Activated CD8-positive, alpha-beta memory T cell treated with anti-CD3 and anti-CD28 coated beads, Interleukin-2, amount 50 U/mL, for 24 hours (primary cell): ENCODE measurements around the gene USP5.
A peak's percentile ranks its signal among the peaks of the same experiment; 100 is the strongest.
"Not testable (repeated sequence)": the region's sequence is repeated elsewhere in the genome, so short reads cannot be mapped to it uniquely, and the experiment has no call there.

Experiments
- DNase-seq: peaks from one replicate; pipeline ENCODE4 v3.0.0-alpha.2; 2020; ENCODE audit errors: extremely low read depth

Gene USP5

DNA sequence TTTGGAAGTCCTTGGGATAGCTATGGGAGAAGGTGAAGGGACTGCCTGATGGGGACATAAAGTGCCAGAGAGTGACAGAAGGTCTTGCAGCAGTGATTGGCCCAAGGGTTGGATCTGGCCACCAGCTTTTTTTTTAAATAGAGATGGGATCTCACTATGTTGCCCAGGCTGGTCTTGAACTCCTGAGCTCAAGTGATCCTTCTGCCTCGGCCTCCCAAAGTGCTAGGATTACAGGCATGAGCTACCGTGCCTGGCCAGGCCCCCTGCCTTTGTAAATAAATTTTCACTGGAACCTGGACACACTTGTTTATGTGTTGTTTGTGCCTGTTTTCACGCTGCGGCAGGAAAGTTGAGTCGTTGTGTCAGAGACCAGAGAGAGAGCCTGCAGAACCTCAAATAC, 13.4 kb downstream of the USP5 start:
- not testable (repeated sequence) for DNase-seq

- DNase-seq = no peak
Observed at GRCh38 chr12:6866163-6866919, 14.4 kb downstream of the USP5 start.

- DNase-seq = no peak
Observed at GRCh38 chr12:6866920-6867412, 15.0 kb downstream of the USP5 start.

GRCh38 chr12:6867413-6868210, 15.7 kb downstream of the USP5 start, which contains the start of gene TPI1:
TSS of gene TPI1 (plus strand) at chr12:6867531. CDS start at chr12:6867567, 36 bp downstream.
- DNase-seq = no peak

GRCh38 chr12:6868211-6869048, 16.5 kb downstream of the USP5 start:
- DNase-seq = no peak

DNA sequence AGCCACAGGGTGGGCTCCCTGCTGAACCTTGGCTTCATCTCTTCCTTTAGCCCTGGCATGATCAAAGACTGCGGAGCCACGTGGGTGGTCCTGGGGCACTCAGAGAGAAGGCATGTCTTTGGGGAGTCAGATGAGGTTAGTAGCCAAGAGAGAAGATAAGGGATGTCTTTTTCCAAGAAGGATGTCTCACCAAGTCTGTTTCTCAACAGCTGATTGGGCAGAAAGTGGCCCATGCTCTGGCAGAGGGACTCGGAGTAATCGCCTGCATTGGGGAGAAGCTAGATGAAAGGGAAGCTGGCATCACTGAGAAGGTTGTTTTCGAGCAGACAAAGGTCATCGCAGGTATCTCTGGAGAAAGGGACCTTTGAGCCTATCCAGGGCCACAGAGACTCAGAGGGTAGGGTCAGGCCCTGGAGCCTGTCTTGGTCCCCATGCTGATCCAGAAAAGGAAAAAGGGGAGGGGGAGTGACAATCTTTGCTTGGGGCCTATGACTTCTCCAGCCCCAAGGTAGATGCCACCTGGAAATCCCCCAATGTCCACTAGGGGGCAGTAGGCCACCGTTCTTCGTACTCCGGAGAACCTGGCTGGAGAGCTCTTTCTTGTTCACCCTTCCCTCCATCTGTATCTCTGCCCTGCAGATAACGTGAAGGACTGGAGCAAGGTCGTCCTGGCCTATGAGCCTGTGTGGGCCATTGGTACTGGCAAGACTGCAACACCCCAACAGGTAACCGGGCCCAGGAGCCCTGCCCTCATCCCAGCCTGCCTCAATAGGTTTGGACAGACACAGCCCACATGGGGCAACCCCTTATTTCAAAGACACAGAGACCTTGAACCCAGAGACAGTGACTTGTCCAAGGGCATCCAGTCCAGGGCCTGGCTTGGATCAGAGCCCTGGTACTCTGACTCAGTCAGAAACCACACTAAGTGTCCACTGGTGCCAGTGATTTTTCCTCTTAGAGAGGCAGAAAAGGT, 17.4 kb downstream of the USP5 start:
- no peak for DNase-seq

GRCh38 chr12:6870304-6870703, 18.4 kb downstream of the USP5 start:
- DNase-seq = not testable (repeated sequence)

DNA sequence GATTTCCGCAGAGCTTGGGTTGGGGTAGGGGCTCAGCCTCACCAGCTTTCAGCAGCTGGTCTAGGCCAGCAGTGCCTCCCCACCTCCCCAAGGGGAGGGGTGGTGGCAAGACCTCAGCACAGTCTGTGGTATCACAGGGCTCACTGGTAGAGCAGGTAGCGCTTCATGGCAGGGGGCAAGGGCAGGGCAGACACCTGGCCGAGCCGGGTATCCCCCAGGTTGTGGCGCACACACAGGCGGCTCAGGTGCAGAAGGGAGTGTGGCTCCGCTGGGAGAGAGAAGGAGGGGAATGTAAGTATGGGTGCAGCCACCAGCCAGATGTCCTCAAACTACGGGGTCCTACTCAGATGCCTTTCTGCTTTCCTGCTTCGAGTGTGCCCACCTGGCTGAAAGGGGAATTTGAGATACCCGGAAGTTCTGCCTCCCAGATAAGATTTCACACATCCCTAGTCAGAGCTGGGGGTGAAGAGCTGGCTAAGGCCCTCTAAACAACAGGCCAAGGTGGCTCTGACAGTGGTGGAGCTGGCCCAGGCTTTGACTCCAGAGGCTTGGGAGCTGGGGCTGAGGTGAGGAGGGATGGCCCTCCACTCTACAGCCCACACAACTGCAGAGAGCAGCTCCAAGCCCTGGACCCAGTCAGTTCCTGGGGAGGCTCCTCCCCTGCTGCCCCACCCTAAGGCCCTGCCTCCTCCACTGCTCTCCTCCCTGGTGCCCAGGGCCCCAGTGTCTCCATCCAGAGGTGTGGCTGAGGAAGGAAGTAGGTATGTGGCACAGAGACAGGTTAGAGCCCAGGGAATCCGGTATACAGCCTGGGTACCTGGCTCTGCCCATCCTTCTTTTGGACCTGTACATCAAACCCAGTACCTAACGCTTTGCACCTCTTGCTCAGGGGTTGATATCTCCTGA, 19.4 kb downstream of the USP5 start:
- no peak for DNase-seq

- DNase-seq = no peak
Observed at GRCh38 chr12:6872073-6873048, 20.4 kb downstream of the USP5 start.

GRCh38 chr12:6873094-6874014, 21.4 kb downstream of the USP5 start, which contains the start of gene SPSB2:
TSS of gene SPSB2 (minus strand) at chr12:6873303. CDS start at chr12:6872901, 402 bp downstream.
- DNase-seq = peak; percentile 97

GRCh38 chr12:6874015-6874368, 22.0 kb downstream of the USP5 start:
- DNase-seq = not testable (repeated sequence)

GRCh38 chr12:6879824-6880223, 27.9 kb downstream of the USP5 start:
- DNase-seq = not testable (repeated sequence)

DNA sequence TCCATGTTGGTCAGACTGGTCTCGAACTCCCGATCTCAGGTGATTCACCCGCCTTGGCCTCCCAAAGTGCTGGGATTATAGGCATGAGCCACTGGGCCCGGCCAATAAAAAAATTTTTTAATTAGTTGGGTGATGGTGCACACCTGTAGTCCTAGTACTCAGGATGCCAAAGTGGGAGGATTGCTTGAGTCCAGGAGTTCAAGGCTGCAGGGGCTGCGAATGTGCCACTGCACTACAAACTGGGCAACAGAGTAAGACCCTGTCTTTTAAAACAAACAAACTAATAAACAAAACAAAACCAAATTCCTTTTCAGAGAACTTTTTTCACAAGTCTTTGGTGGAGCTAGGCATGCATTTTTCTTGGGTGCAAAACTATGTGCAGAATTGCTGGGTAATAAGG, 31.3 kb downstream of the USP5 start:
- DNase-seq = no peak

DNA sequence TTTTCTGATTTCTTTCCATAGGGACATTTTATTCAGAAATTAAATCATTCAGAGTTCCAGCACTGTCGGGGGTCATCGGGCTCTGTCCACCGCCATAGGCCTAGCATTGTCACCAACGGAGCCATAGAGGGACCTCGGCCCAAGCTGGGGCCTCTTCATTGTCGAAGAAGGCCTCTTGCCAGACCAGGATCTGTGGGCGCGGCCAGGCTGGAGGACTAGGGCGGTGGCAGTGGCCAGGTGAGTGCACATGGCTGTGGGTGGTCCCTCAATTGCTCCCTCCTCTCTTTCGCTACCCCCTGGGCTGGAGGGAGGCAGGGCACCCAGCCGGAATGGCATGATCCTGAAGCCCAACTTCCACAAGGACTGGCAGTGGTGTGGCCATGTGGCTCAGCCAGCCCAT, 31.7 kb downstream of the USP5 start:
- no peak for DNase-seq

DNA sequence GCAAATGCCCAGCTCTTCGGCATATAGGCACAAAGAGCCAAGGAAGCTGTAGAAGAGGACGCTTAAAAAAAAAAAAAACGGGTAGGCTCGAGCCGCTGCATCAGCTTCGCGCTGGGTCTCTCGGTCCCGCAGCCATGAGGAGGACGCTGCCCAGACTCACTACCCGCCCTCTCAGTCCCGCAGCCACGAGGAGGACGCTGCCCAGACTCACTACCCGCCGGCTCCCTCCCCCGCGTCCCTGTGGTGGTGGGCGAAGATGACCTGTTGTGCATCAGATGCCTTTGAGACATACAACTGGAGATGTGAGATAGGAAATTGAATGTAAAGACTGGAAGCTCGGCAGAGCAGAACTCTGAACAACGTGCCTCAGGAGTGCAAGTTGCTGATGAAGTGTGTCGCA, 32.6 kb downstream of the USP5 start:
- DNase-seq = no peak

- not testable (repeated sequence) for DNase-seq
Observed at GRCh38 chr12:6886206-6886999, 34.5 kb downstream of the USP5 start.
